Breast epithelium (tissue), 3 donors: Measurements from ENCODE around the gene GTPBP1.

Experiments
- POLR2A ChIP-seq: fragments of 450-650 bp; IDR thresholded peaks from one replicate; pipeline ENCODE4 v1.6.1; 2016; ENCODE audit warnings: antibody characterized with exemption, mild to moderate bottlenecking, moderate library complexity
- POLR2AphosphoS5 ChIP-seq, 3 donors: sonication (generic); formaldehyde crosslinking; IDR thresholded peaks; one replicate each; pipeline ENCODE4 v1.6.1; 2017; ENCODE audit warnings: antibody characterized with exemption in 3 of 3
- TF ChIP-seq, protein P1 (sequence below), 3 donors: fragments of 450-650 bp; IDR thresholded peaks; one replicate each; pipeline ENCODE4 v1.5.1; 2016 to 2017; ENCODE audit warnings: antibody characterized with exemption in 3 of 3, mild to moderate bottlenecking in 3 of 3, moderate library complexity in 3 of 3

DNA sequence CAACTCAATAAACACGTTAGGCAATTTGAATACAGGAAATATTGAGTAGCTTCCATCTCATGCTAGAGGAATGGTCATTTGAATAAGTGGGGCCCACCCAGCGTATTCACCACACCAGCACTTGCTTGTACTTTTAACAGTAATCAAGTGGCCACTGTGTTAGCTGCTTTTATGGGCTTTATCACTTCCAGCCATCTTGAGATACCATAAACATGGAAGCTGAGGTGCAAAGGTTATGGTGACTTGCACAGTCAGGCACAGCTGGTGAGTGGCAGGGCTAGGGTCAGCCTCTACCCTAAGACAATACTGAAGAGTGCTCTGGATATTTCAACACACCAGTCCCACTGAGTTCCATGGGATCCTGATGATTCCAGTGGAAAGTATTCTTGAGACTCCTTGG is 11.7 kb upstream of the GTPBP1 start:
- no peak for TF ChIP-seq POLR2A
- TF ChIP-seq, protein P1, sequence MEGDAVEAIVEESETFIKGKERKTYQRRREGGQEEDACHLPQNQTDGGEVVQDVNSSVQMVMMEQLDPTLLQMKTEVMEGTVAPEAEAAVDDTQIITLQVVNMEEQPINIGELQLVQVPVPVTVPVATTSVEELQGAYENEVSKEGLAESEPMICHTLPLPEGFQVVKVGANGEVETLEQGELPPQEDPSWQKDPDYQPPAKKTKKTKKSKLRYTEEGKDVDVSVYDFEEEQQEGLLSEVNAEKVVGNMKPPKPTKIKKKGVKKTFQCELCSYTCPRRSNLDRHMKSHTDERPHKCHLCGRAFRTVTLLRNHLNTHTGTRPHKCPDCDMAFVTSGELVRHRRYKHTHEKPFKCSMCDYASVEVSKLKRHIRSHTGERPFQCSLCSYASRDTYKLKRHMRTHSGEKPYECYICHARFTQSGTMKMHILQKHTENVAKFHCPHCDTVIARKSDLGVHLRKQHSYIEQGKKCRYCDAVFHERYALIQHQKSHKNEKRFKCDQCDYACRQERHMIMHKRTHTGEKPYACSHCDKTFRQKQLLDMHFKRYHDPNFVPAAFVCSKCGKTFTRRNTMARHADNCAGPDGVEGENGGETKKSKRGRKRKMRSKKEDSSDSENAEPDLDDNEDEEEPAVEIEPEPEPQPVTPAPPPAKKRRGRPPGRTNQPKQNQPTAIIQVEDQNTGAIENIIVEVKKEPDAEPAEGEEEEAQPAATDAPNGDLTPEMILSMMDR (IDR thresholded peaks at IDR 0.05), result no peak
- no peak for TF ChIP-seq POLR2AphosphoS5 (IDR thresholded peaks at IDR 0.05)
